WTC11 (cell line): Measurements from ENCODE around the gene NCK1. TPM values are rescaled to one million over a fixed set of nuclear protein-coding genes. Genes with fewer than 3 reads are reported as not detected.

Source experiments
- ATAC-seq: fragments of 200-7000 bp; cut with Tn5 transposase; 2 replicates; pipeline ENCODE4 v1.10.0; 2021; ENCODE audit warnings: mild to moderate bottlenecking, moderate library complexity
- CTCF ChIA-PET: fragments of 300-600 bp; sonication (Branson Sonifier 250); formaldehyde crosslinking; loops from one replicate; lab custom pipeline; 2021; ENCODE audit warnings: antibody characterized with exemption; lab: Charles Lee
- POLR2A ChIA-PET: fragments of 350-600 bp; sonication (Branson Sonifier 250); formaldehyde crosslinking; loops from one replicate; lab custom pipeline; 2021; ENCODE audit warnings: antibody characterized with exemption; lab: Charles Lee
- DNase-seq: peaks from one replicate; pipeline ENCODE4 v3.0.0; 2021; ENCODE audit warnings: low spot score
- H3K27ac Mint-ChIP-seq: 2 replicates; pipeline ENCODE4 v1.8.0; 2021; ENCODE audit warnings: mixed read lengths
- H3K27me3 Mint-ChIP-seq: 2 replicates; pipeline ENCODE4 v1.8.0; 2021; ENCODE audit warnings: low read depth, mild to moderate bottlenecking, moderate library complexity, mixed read lengths
- H3K36me3 Mint-ChIP-seq: 2 replicates; pipeline ENCODE4 v1.8.0; 2021; ENCODE audit warnings: mixed read lengths
- H3K4me1 Mint-ChIP-seq: 2 replicates; pipeline ENCODE4 v1.8.0; 2022; ENCODE audit warnings: mixed read lengths
- H3K4me3 Mint-ChIP-seq: 2 replicates; pipeline ENCODE4 v1.8.0; 2021; ENCODE audit warnings: mild to moderate bottlenecking, moderate library complexity, mixed read lengths
- H3K9me3 Mint-ChIP-seq: 2 replicates; pipeline ENCODE4 v1.8.0; 2021; ENCODE audit warnings: mixed read lengths
- ATF2 ChIP-seq: sonication (generic); formaldehyde crosslinking; IDR thresholded peaks from 2 replicates; pipeline ENCODE4 v1.8.1; 2022; ENCODE audit warnings: low read depth, missing genetic modification reagents, borderline replicate concordance
- CREB1 ChIP-seq: sonication (generic); formaldehyde crosslinking; IDR thresholded peaks from 2 replicates; pipeline ENCODE4 v1.8.0; 2023; ENCODE audit warnings: mild to moderate bottlenecking, missing genetic modification reagents
- E2F5 ChIP-seq: sonication (generic); formaldehyde crosslinking; IDR thresholded peaks from 2 replicates; pipeline ENCODE4 v1.8.1; 2022; ENCODE audit warnings: mild to moderate bottlenecking, moderate library complexity, missing genetic modification reagents
- ESRRA ChIP-seq: sonication (generic); formaldehyde crosslinking; IDR thresholded peaks from 2 replicates; pipeline ENCODE4 v1.8.1; 2022; ENCODE audit warnings: mild to moderate bottlenecking, missing genetic modification reagents, borderline replicate concordance
- GRHL2 ChIP-seq: fragments of 250-450 bp; sonication (Bioruptor Pico); IDR thresholded peaks from 2 replicates; pipeline ENCODE4 v1.8.0; 2022; ENCODE audit warnings: mild to moderate bottlenecking, moderate library complexity; ENCODE audit not compliant: insufficient replicate concordance, severe bottlenecking
- MLX ChIP-seq: sonication (generic); formaldehyde crosslinking; IDR thresholded peaks from 2 replicates; pipeline ENCODE4 v1.8.1; 2023; ENCODE audit warnings: mild to moderate bottlenecking, missing genetic modification reagents, moderate library complexity
- MYBL2 ChIP-seq: sonication (generic); formaldehyde crosslinking; IDR thresholded peaks from 2 replicates; pipeline ENCODE4 v1.8.1; 2023; ENCODE audit warnings: mild to moderate bottlenecking, moderate library complexity, missing genetic modification reagents
- NFYB ChIP-seq: sonication (generic); formaldehyde crosslinking; conservative IDR thresholded peaks from 2 replicates; pipeline ENCODE4 v1.8.0; 2022; ENCODE audit warnings: low read depth, missing genetic modification reagents
- NR1H2 ChIP-seq: sonication (generic); formaldehyde crosslinking; IDR thresholded peaks from 2 replicates; pipeline ENCODE4 v1.9.0; 2021; ENCODE audit warnings: mild to moderate bottlenecking, moderate library complexity, missing genetic modification reagents
- NR2C2 ChIP-seq: sonication (generic); formaldehyde crosslinking; IDR thresholded peaks from 2 replicates; pipeline ENCODE4 v1.8.0; 2022; ENCODE audit warnings: mild to moderate bottlenecking, missing genetic modification reagents
- SMAD3 ChIP-seq: sonication (generic); formaldehyde crosslinking; IDR thresholded peaks from 2 replicates; pipeline ENCODE4 v1.8.0; 2022; ENCODE audit warnings: missing genetic modification reagents, mild to moderate bottlenecking, borderline replicate concordance
- SOX15 ChIP-seq: fragments of 250-450 bp; sonication (Bioruptor Pico); IDR thresholded peaks from 2 replicates; pipeline ENCODE4 v1.9.0; 2021; ENCODE audit warnings: mild to moderate bottlenecking
- TP53 ChIP-seq: sonication (generic); formaldehyde crosslinking; IDR thresholded peaks from 2 replicates; pipeline ENCODE4 v1.8.1; 2023; ENCODE audit warnings: mild to moderate bottlenecking, missing genetic modification reagents
- USF1 ChIP-seq: sonication (generic); formaldehyde crosslinking; IDR thresholded peaks from 2 replicates; pipeline ENCODE4 v1.8.0; 2022; ENCODE audit warnings: mild to moderate bottlenecking, missing genetic modification reagents
- ZNF232 ChIP-seq: sonication (generic); formaldehyde crosslinking; IDR thresholded peaks from 2 replicates; pipeline ENCODE4 v1.8.0; 2022; ENCODE audit warnings: mild to moderate bottlenecking, missing genetic modification reagents
- ZNF396 ChIP-seq: fragments of 250-450 bp; sonication (Bioruptor Pico); IDR thresholded peaks from 2 replicates; pipeline ENCODE4 v1.8.0; 2021; ENCODE audit warnings: mild to moderate bottlenecking, moderate library complexity, borderline replicate concordance
- ZNF512 ChIP-seq: sonication (generic); formaldehyde crosslinking; IDR thresholded peaks from 2 replicates; pipeline ENCODE4 v1.8.1; 2022; ENCODE audit warnings: missing genetic modification reagents, borderline replicate concordance
- total RNA-seq: library from RNA; stranded (reverse); gene quantifications from 3 replicates; pipeline ENCODE4 v1.2.3, GENCODE V29; 2021

The NCK1 gene
- total RNA-seq, 1 experiment from 2014 or later, result 28.9 TPM

- no peak for TF ChIP-seq USF1
Measured at GRCh38 chr3:136979204-136979603, 117.2 kb downstream of the NCK1 start (continued).

- peaks cover 3% of the 10 kb centered on the region; the same call in 1 of the 2 replicates for H3K36me3 Mint-ChIP-seq
- H3K27me3 Mint-ChIP-seq, result no peaks in the 10 kb centered on the region
- ATAC-seq, result no peak
- no peak overlapping the region for H3K27ac Mint-ChIP-seq
- POLR2A ChIA-PET, result no interaction called here
- H3K4me1 Mint-ChIP-seq, result no peaks in the 10 kb centered on the region
- no peak for TF ChIP-seq NFYB (CRISPR knock-in tag)
- no peak for TF ChIP-seq NR1H2 (CRISPR knock-in tag)
- TF ChIP-seq TP53 (CRISPR knock-in tag), result no peak
- no peak for TF ChIP-seq NR2C2
- TF ChIP-seq GRHL2 (CRISPR knock-in tag), result no peak
- DNase-seq, result no peak
- H3K4me3 Mint-ChIP-seq, result no peak overlapping the region
- peaks cover 4% of the 10 kb centered on the region for H3K9me3 Mint-ChIP-seq
- CTCF ChIA-PET, result no interaction called here
Measured at GRCh38 chr3:136979684-136980083, 117.7 kb downstream of the NCK1 start.

- TF ChIP-seq SOX15 (CRISPR knock-in tag) (no peak), ESRRA (CRISPR knock-in tag) (no peak), ZNF396 (CRISPR knock-in tag) (no peak), SMAD3 (CRISPR knock-in tag) (no peak), ZNF512 (no peak), ATF2 (CRISPR knock-in tag) (no peak), USF1 (no peak), ZNF232 (CRISPR knock-in tag) (no peak), CREB1 (CRISPR knock-in tag) (no peak), MYBL2 (no peak), NR1H2 (CRISPR knock-in tag) (no peak), E2F5 (CRISPR knock-in tag) (no peak), MLX (no peak)
- ATAC-seq (no peak), DNase-seq (no peak)
- POLR2A ChIA-PET, result no interaction called here
- H3K27me3 Mint-ChIP-seq, result no peaks in the 10 kb centered on the region
- H3K36me3 Mint-ChIP-seq, result peaks cover 11% of the 10 kb centered on the region
- H3K4me1 Mint-ChIP-seq, result no peaks in the 10 kb centered on the region
- H3K4me3 Mint-ChIP-seq, result no peak overlapping the region
- H3K27ac Mint-ChIP-seq, result no peak overlapping the region
- H3K9me3 Mint-ChIP-seq, result peaks cover 8% of the 10 kb centered on the region
- CTCF ChIA-PET, result interaction anchor here (1.0 kb wide), 1 partner anchor 32 kb away, joined by 3 read pairs; no protein-coding TSS in a partner anchor
Measured at GRCh38 chr3:136982033-136982432, 120.0 kb downstream of the NCK1 start.
